ENCODE measurements around the gene PARP3.
"Not testable (repeated sequence)": the region's sequence is repeated elsewhere in the genome, so short reads cannot be mapped to it uniquely, and the experiment has no call there.

Gene PARP3

GRCh38 chr3:51988286-51989146, 46.4 kb downstream of the PARP3 start:
- Histone ChIP-seq H3K9ac (ENCODE audit: insufficient read length) (no peak overlapping the region), H3K36me3 (ENCODE audit: insufficient read depth, low read length) (peaks cover 19% of the 10 kb centered on the region), H3K4me3 (no peak overlapping the region), H3K27ac (no peak overlapping the region), H3K9me3 (ENCODE audit: low read depth, low read length) (no peaks in the 10 kb centered on the region)
- no peak for DNase-seq (ENCODE audit: low read depth, low spot score)
- TF ChIP-seq EZH2 (IDR thresholded peaks at IDR 0.05) (no peak), POLR2AphosphoS5 (IDR thresholded peaks at IDR 0.05; ENCODE audit: borderline replicate concordance, low read depth, low read length) (no peak), FOXP2 (optimal IDR thresholded peaks at IDR 0.05; ENCODE audit: control extremely low read depth, extremely low read length, insufficient read depth) (no peak)

- not testable (repeated sequence) for DNase-seq (ENCODE audit: low read depth, low spot score); H3K4me3 ChIP-seq; H3K9me3 ChIP-seq (ENCODE audit: low read depth, low read length); H3K9ac ChIP-seq (ENCODE audit: insufficient read length); H3K27ac ChIP-seq
- peaks cover 37% of the 10 kb centered on the region for H3K36me3 ChIP-seq (ENCODE audit: insufficient read depth, low read length)
These were observed 48.4 kb downstream of the PARP3 start for GRCh38 chr3:51990501-51990971.

- Histone ChIP-seq H3K27ac (peak overlapping the region; percentile 62; the same call in 1 of the 2 replicates), H3K4me3 (no peak overlapping the region), H3K9ac (ENCODE audit: insufficient read length) (no peak overlapping the region), H3K36me3 (ENCODE audit: insufficient read depth, low read length) (peaks cover 37% of the 10 kb centered on the region), H3K9me3 (ENCODE audit: low read depth, low read length) (no peaks in the 10 kb centered on the region)
- TF ChIP-seq FOXP2 (optimal IDR thresholded peaks at IDR 0.05; ENCODE audit: control extremely low read depth, extremely low read length, insufficient read depth) (no peak), POLR2AphosphoS5 (IDR thresholded peaks at IDR 0.05; ENCODE audit: borderline replicate concordance, low read depth, low read length) (no peak; the same call in none of the 2 replicates), EZH2 (IDR thresholded peaks at IDR 0.05) (no peak)
- no peak for DNase-seq (ENCODE audit: low read depth, low spot score)
These were observed 50.0 kb downstream of the PARP3 start for GRCh38 chr3:51992017-51992682.

- H3K4me3 ChIP-seq; H3K27ac ChIP-seq; H3K9ac ChIP-seq (ENCODE audit: insufficient read length); H3K9me3 ChIP-seq (ENCODE audit: low read depth, low read length); DNase-seq (ENCODE audit: low read depth, low spot score): not testable (repeated sequence)
- H3K36me3 ChIP-seq (ENCODE audit: insufficient read depth, low read length), result peaks cover 37% of the 10 kb centered on the region
These were observed 51.5 kb downstream of the PARP3 start for GRCh38 chr3:51993657-51994056.

- H3K9me3 ChIP-seq (ENCODE audit: low read depth, low read length), result no peaks in the 10 kb centered on the region
- H3K9ac ChIP-seq (ENCODE audit: insufficient read length), result peak overlapping the region; percentile 95
- peak overlapping the region; percentile 93; the same call in 1 of the 2 replicates for H3K27ac ChIP-seq
- H3K4me3 ChIP-seq, result peak overlapping the region; percentile 86
- TF ChIP-seq POLR2AphosphoS5 (IDR thresholded peaks at IDR 0.05; ENCODE audit: borderline replicate concordance, low read depth, low read length) (no peak; the same call in 1 of the 2 replicates), EZH2 (IDR thresholded peaks at IDR 0.05) (no peak), FOXP2 (optimal IDR thresholded peaks at IDR 0.05; ENCODE audit: control extremely low read depth, extremely low read length, insufficient read depth) (no peak)
- no peak for DNase-seq (ENCODE audit: low read depth, low spot score)
- H3K36me3 ChIP-seq (ENCODE audit: insufficient read depth, low read length), result peaks cover 37% of the 10 kb centered on the region
These were observed 52.4 kb downstream of the PARP3 start for GRCh38 chr3:51994530-51994929.

- peak within 1 kb of the TSS; percentile 95 for H3K9ac ChIP-seq (ENCODE audit: insufficient read length)
- TF ChIP-seq EZH2 (IDR thresholded peaks at IDR 0.05) (no peak), POLR2AphosphoS5 (IDR thresholded peaks at IDR 0.05; ENCODE audit: borderline replicate concordance, low read depth, low read length) (peak; percentile 96)
- peak within 1 kb of the TSS; percentile 93 for H3K27ac ChIP-seq
- H3K9me3 ChIP-seq (ENCODE audit: low read depth, low read length), result no peaks in the 10 kb centered on the region
- peaks cover 37% of the 10 kb centered on the region for H3K36me3 ChIP-seq (ENCODE audit: insufficient read depth, low read length)
- peak; percentile 78 for DNase-seq (ENCODE audit: low read depth, low spot score)
- H3K4me3 ChIP-seq, result peak within 1 kb of the TSS; percentile 86
These were observed 53.4 kb downstream of the PARP3 start, which contains the start of gene RPL29 for GRCh38 chr3:51995346-51996163. Gene RPL29 (minus strand): TSS chr3:51995895. CDS start chr3:51995461, 434 bp downstream.

GRCh38 chr3:51997172-51997571, 55.0 kb downstream of the PARP3 start:
- Histone ChIP-seq H3K4me3 (no peak overlapping the region), H3K9ac (ENCODE audit: insufficient read length) (no peak overlapping the region), H3K9me3 (ENCODE audit: low read depth, low read length) (no peaks in the 10 kb centered on the region), H3K27ac (no peak overlapping the region), H3K36me3 (ENCODE audit: insufficient read depth, low read length) (peaks cover 30% of the 10 kb centered on the region)
- no peak for TF ChIP-seq POLR2AphosphoS5 (IDR thresholded peaks at IDR 0.05; ENCODE audit: borderline replicate concordance, low read depth, low read length)
- TF ChIP-seq FOXP2 (optimal IDR thresholded peaks at IDR 0.05; ENCODE audit: control extremely low read depth, extremely low read length, insufficient read depth), result no peak
- TF ChIP-seq EZH2 (IDR thresholded peaks at IDR 0.05), result no peak
- no peak for DNase-seq (ENCODE audit: low read depth, low spot score)

- no peak for DNase-seq (ENCODE audit: low read depth, low spot score)
- Histone ChIP-seq H3K9ac (ENCODE audit: insufficient read length) (no peak overlapping the region), H3K4me3 (no peak overlapping the region), H3K36me3 (ENCODE audit: insufficient read depth, low read length) (peaks cover 22% of the 10 kb centered on the region), H3K27ac (no peak overlapping the region), H3K9me3 (ENCODE audit: low read depth, low read length) (no peaks in the 10 kb centered on the region)
- TF ChIP-seq EZH2 (IDR thresholded peaks at IDR 0.05) (no peak), FOXP2 (optimal IDR thresholded peaks at IDR 0.05; ENCODE audit: control extremely low read depth, extremely low read length, insufficient read depth) (no peak), POLR2AphosphoS5 (IDR thresholded peaks at IDR 0.05; ENCODE audit: borderline replicate concordance, low read depth, low read length) (no peak)
These were observed 55.9 kb downstream of the PARP3 start for GRCh38 chr3:51997935-51998596.

Data from SK-N-MC (cell line).